HepG2 (cell line): ENCODE results near the gene LYRM4. TPM values are rescaled to one million over a fixed set of nuclear protein-coding genes. Genes with fewer than 3 reads are reported as not detected.
A peak's percentile ranks its signal among the peaks of the same experiment; 100 is the strongest.

Experiments used
- ATAC-seq: fragments of 200-7000 bp; cut with Tn5 transposase; 3 replicates; pipeline ENCODE4 v1.9.1; 2020; ENCODE audit warnings: mild to moderate bottlenecking, moderate library complexity
- BruUV-seq: library from RNA; stranded (reverse); fragments of 400-500 nt; replicated peaks from 2 replicates; lab custom pipeline; 2021; lab: Mats Ljungman, UMichigan
- CTCF ChIA-PET: fragments of 300-600 bp; formaldehyde crosslinking; extraction: SDS; loops from one replicate; lab custom pipeline; 2021; ENCODE audit warnings: low total read pairs, inconsistent platforms, low intra/inter-chr PET ratio; lab: Yijun Ruan, JAX
- POLR2A ChIA-PET: fragments of 350-600 bp; sonication (Branson Sonifier 250); formaldehyde crosslinking; loops from one replicate; lab custom pipeline; 2020; ENCODE audit warnings: antibody characterized with exemption, inconsistent platforms; lab: Yijun Ruan, JAX
- DNase-seq: peaks from one replicate; pipeline ENCODE4 v3.0.0-alpha.2; 2015; ENCODE audit warnings: low spot score
- FAIRE-seq: peaks from 3 replicates; lab custom pipeline; 2011; peaks lifted over from hg19 to GRCh38; lab: Jason Lieb, UNC
- H2AFZ ChIP-seq: one replicate; pipeline ENCODE4 v1.6.1; 2011; ENCODE audit warnings: low read length, inconsistent platforms
- H3K27ac ChIP-seq: fragments of 300-600 bp; 3 replicates; pipeline ENCODE4 v1.8.0; 2011; ENCODE audit warnings: mixed run types, mild to moderate bottlenecking, mixed read lengths, low read length, inconsistent platforms; ENCODE audit not compliant: insufficient read depth; ENCODE audit errors: extremely low read length
- H3K27me3 ChIP-seq, 2 experiments: fragments of 200-600 bp in 1 of 2; 2 replicates in 1 of 2; 3 replicates in 1 of 2; pipeline versions ENCODE4 v1.6.0 to v1.8.0; 2011; ENCODE audit warnings: low read length in 2 of 2, mild to moderate bottlenecking in 2 of 2, moderate library complexity in 2 of 2, inconsistent platforms in 1 of 2; ENCODE audit not compliant: insufficient read depth in 2 of 2, control insufficient read depth in 1 of 2
- H3K36me3 ChIP-seq, 2 experiments: fragments of 200-600 bp in 1 of 2; replicated peaks in 1 of 2; 2 replicates in 1 of 2; 3 replicates in 1 of 2; pipeline versions ENCODE4 v1.5.1 to v1.8.0; 2011; ENCODE audit warnings: low read length in 2 of 2, inconsistent platforms in 1 of 2; ENCODE audit not compliant: insufficient read depth in 2 of 2, control insufficient read depth in 1 of 2
- H3K4me1 ChIP-seq: 2 replicates; pipeline ENCODE4 v1.5.1; 2012; ENCODE audit warnings: low read length, inconsistent platforms; ENCODE audit not compliant: insufficient read depth
- H3K4me2 ChIP-seq: 2 replicates; pipeline ENCODE4 v1.6.0; 2011; ENCODE audit warnings: low read depth, low read length, inconsistent platforms
- H3K4me3 ChIP-seq, 3 experiments: fragments of 200-600 bp in 1 of 3; sonication (generic), shearing (Covaris generic) in 1 of 3; replicated peaks in 1 of 3; 2 replicates each; pipeline ENCODE4 v1.5.1; 2011 to 2016; ENCODE audit warnings: low read length in 3 of 3, inconsistent platforms in 2 of 3, low read depth in 2 of 3, mild to moderate bottlenecking in 2 of 3, control low read depth in 1 of 3, mixed read lengths in 1 of 3; ENCODE audit not compliant: insufficient read depth in 1 of 3
- H3K79me2 ChIP-seq: one replicate; pipeline ENCODE4 v1.6.1; 2011; ENCODE audit warnings: low read length, inconsistent platforms; ENCODE audit not compliant: insufficient read depth
- H3K9ac ChIP-seq: 2 replicates; pipeline ENCODE4 v1.6.0; 2011; ENCODE audit warnings: mild to moderate bottlenecking, low read depth, low read length, inconsistent platforms; ENCODE audit not compliant: insufficient read depth
- H3K9me3 ChIP-seq: 2 replicates; pipeline ENCODE4 v1.5.1; 2012; ENCODE audit warnings: mild to moderate bottlenecking, low read length
- H4K20me1 ChIP-seq: 2 replicates; pipeline ENCODE4 v1.6.0; 2011; ENCODE audit warnings: inconsistent platforms, mild to moderate bottlenecking, low read length, moderate library complexity; ENCODE audit not compliant: insufficient read depth
- FOXO4 ChIP-seq: sonication (generic); formaldehyde crosslinking; conservative IDR thresholded peaks from 2 replicates; pipeline ENCODE4 v1.8.1; 2023; ENCODE audit warnings: missing genetic modification reagents
- HOXA3 ChIP-seq: sonication (generic); formaldehyde crosslinking; IDR thresholded peaks from 2 replicates; pipeline ENCODE4 v1.5.0; 2020; ENCODE audit warnings: missing genetic modification reagents
- NCOR1 ChIP-seq: fragments of 200-600 bp; sonication (generic); IDR thresholded peaks from 2 replicates; pipeline ENCODE4 v1.7.0; 2017; ENCODE audit warnings: antibody characterized with exemption, low read length, borderline replicate concordance
- RBFOX2 ChIP-seq: fragments of 200-400 bp; formaldehyde crosslinking; IDR thresholded peaks from 2 replicates; pipeline ENCODE4 v1.6.1; 2017; ENCODE audit warnings: low read depth, mild to moderate bottlenecking, low read length
- RFX1 ChIP-seq: fragments of 450-650 bp; IDR thresholded peaks from 2 replicates; pipeline ENCODE4 v1.6.1; 2017
- ZBTB38 ChIP-seq: sonication (generic); formaldehyde crosslinking; IDR thresholded peaks from 2 replicates; pipeline ENCODE4 v1.5.1; 2020; ENCODE audit warnings: mild to moderate bottlenecking, missing genetic modification reagents
- ZHX1 ChIP-seq: sonication (generic); formaldehyde crosslinking; IDR thresholded peaks from 2 replicates; pipeline ENCODE4 v1.8.1; 2022; ENCODE audit warnings: low read depth, mild to moderate bottlenecking, missing genetic modification reagents
- ZHX2 ChIP-seq, 2 experiments: sonication (generic) in 1 of 2; formaldehyde crosslinking in 1 of 2; IDR thresholded peaks; 2 replicates each; pipeline versions ENCODE4 v1.6.1 to v1.9.0; 2014 to 2022; ENCODE audit warnings: antibody characterized with exemption in 1 of 2, borderline replicate concordance in 1 of 2, inconsistent platforms in 1 of 2, low read depth in 1 of 2, missing genetic modification reagents in 1 of 2
- ZNF274 ChIP-seq: sonication (generic); formaldehyde crosslinking; IDR thresholded peaks from 2 replicates; pipeline ENCODE4 v1.5.1; 2020; ENCODE audit warnings: mild to moderate bottlenecking, missing genetic modification reagents
- ZNF639 ChIP-seq: conservative IDR thresholded peaks from 2 replicates; pipeline ENCODE4 v1.6.1; 2018; ENCODE audit warnings: missing genetic modification reagents
- ZNF660 ChIP-seq: sonication (generic); formaldehyde crosslinking; IDR thresholded peaks from 2 replicates; pipeline ENCODE4 v1.5.1; 2020; ENCODE audit warnings: mild to moderate bottlenecking, low read depth, missing genetic modification reagents, borderline replicate concordance
- ZNF709 ChIP-seq: sonication (generic); formaldehyde crosslinking; IDR thresholded peaks from 2 replicates; pipeline ENCODE4 v1.5.0; 2020; ENCODE audit warnings: mild to moderate bottlenecking, missing genetic modification reagents
- WGBS: methylation state at CpG from one replicate; pipeline ENCODE4 v1.1.6; 2017; ENCODE audit warnings: low lambda C conversion rate; 5-methylcytosine and 5-hydroxymethylcytosine counted together
- in situ Hi-C: cut with HindIII; loops from 2 replicates; pipeline ENCODE4 v1.10.0; 2017; ENCODE audit warnings: low pct_unique_long_range_greater_than_20kb; ENCODE audit not compliant: extremely low pct_ligation_motif_present
- intact Hi-C: fragments of 100-400 bp; cut with micrococcal nuclease; formaldehyde crosslinking; loops from one replicate; pipeline ENCODE4 v1.10.0; 2022; ENCODE audit not compliant: unreplicated experiment
- polyA plus RNA-seq, 8 experiments: library from polyadenylated mRNA; depleted of rRNA in 3 of 8; stranded (reverse) in 7 of 8; unstranded in 1 of 8; fragments of >200 nt; fragmentation: Illumina TruSeq in 4 of 8; extraction: Trizol in 4 of 8; gene quantifications; 2 replicates each; pipeline versions ENCODE4 v1.2.1 to v1.2.3, GENCODE V29; 2011 to 2016; ENCODE audit warnings: low read depth in 4 of 8, missing spikeins in 1 of 8, mixed read lengths in 1 of 8; ENCODE audit not compliant: insufficient read depth in 1 of 8
- total RNA-seq, 5 experiments: library from RNA; depleted of rRNA; stranded (reverse); fragments of >200 nt; fragmentation: Illumina TruSeq; extraction: Trizol; gene quantifications; 2 replicates each; pipeline ENCODE4 v1.2.3, GENCODE V29; 2016; ENCODE audit warnings: low read depth in 1 of 5

LYRM4 gene
- total and polyA plus RNA-seq, 2 of the 13 experiments (the other 11 are each of a cell fraction or from before 2014, with no cell fraction given) = 64.6 to 67.5 TPM

DNA sequence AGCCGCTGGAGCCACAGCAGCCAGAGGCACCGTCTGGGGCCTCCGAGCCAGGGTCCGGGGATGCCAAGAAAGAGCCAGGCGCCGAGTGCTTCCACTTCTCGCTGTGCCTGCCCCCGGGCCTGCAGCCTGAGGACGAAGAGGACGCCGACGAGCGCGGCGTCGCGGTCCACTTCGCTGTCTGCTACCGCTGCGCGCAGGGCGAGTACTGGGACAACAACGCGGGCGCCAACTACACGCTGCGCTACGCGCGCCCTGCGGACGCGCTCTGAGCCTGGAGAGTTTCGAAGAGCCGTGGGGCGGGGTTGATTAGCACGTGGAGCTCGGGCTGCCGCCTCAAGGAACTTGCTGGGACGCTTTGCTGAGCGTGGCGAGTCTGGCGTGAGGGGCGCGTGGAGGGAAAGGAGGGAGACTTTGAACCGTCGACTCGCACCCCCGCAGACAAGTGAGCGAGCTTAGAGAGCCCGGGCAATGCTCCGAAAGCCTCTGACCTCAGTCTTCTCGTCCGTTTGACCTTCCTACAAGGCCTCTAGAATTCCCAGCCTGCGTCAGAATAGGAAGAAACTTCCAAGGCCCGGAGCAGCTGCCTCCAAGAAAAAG, 174.4 kb downstream of the LYRM4 start:
- Histone ChIP-seq H3K9me3 (no peaks in the 10 kb centered on the region), H3K79me2 (peaks cover 2% of the 10 kb centered on the region), H3K27ac (no peak overlapping the region), H3K4me3 (no peak overlapping the region), H3K4me1 (peaks cover 67% of the 10 kb centered on the region), H3K4me2 (no peak overlapping the region), H2AFZ (no peak overlapping the region), H3K36me3 (no peaks in the 10 kb centered on the region; a peak in 2 of 5 replicates), H3K9ac (no peak overlapping the region), H4K20me1 (no peaks in the 10 kb centered on the region), H3K27me3 (no peaks in the 10 kb centered on the region)
- no TSS peak for BruUV-seq
- ChIA-PET POLR2A (no interaction called here), CTCF (no interaction called here)
- WGBS = 97% methylated on average over 53 of the region's 56 CpGs
- no peak for FAIRE-seq
- no peak for DNase-seq
- in situ Hi-C loops = no loop called here
- intact Hi-C loops = no loop called here
- no peak for ATAC-seq
- TF ChIP-seq FOXO4 (CRISPR knock-in tag) = no peak
- TF ChIP-seq HOXA3 = 0 out of 2 replicates have a peak, but pooled peaks have one; percentile 42
- TF ChIP-seq ZBTB38 (CRISPR knock-in tag) = peak; percentile 60
- TF ChIP-seq RBFOX2 = peak; percentile 45; the same call in 1 of the 2 replicates
- no peak for TF ChIP-seq ZNF639
- no peak for TF ChIP-seq ZNF660
- no peak for TF ChIP-seq ZNF709
- TF ChIP-seq ZHX2 (IDR thresholded peaks at IDR 0.05; ENCODE audit: low read depth) = 0 out of 2 replicates have a peak, but pooled peaks have one; percentile 21
- TF ChIP-seq ZHX2 (CRISPR knock-in tag; IDR thresholded peaks at IDR 0.05; ENCODE audit: borderline replicate concordance) = no peak
- no peak for TF ChIP-seq NCOR1
- TF ChIP-seq RFX1 = no peak
- TF ChIP-seq ZHX1 (CRISPR knock-in tag) = 0 out of 2 replicates have a peak, but pooled peaks have one; percentile 25
- TF ChIP-seq ZNF274 (CRISPR knock-in tag) = no peak
